ENCODE results near the gene SLC25A23. TPM values are rescaled to one million over a fixed set of nuclear protein-coding genes. Genes with fewer than 3 reads are reported as not detected.

Gene SLC25A23
- total and polyA plus RNA-seq, 10 of the 15 experiments (the other 5 are each of a cell fraction or from before 2014, with no cell fraction given): 10.2 to 85.8 (median 50.0) TPM

DNA sequence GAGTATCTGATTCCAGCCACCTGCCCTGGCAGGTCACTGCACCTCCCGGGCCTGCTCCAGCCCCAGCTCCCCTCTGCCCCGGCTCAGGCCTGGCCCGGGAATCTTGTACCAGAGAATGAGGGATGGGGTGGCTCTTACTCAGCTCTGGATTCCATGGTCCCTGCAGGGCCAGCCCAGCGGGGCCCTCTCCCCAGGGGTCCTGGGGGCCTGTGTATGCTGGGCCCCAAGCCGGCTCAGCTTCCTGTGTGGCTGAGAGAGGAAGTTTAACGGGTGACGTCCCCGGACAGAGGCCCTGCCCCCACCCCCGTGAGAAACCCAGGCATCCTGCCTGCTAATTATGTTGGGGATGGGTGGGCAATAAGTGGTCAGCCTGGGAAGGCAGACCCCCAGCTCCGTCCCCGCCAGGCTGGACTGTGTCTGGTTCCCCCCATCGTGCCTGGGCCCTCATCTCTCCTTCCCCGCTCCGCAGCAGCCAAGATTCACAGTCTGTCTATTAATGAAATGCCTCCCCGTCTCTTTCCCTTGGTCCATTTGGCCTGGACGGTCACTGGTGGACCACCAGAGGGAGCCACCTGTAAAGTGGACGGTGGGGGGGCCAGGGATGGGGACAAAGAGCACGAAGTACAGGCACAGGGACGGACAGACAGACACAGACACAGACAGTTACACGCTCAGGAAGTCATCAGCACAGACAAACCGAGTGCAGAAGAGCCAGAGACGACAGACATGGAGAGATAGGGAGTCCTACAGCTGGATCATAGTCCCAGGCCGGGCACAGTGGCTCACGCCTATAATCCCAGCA is 22.1 kb upstream of the SLC25A23 start, which contains the start of gene DENND1C (continued):
- TF ChIP-seq CBX3 (IDR thresholded peaks at IDR 0.05; ENCODE audit: borderline replicate concordance, low read depth) (no peak), CREB1 (IDR thresholded peaks at IDR 0.05; ENCODE audit: low read depth) (peak; percentile 73), ZBTB11 (CRISPR knock-in tag; IDR thresholded peaks at IDR 0.05) (no peak), SIN3A (IDR thresholded peaks at IDR 0.05; ENCODE audit: low read depth, low read length) (no peak), PRDM15 (CRISPR knock-in tag; IDR thresholded peaks at IDR 0.05) (no peak), POLR2AphosphoS5 (IDR thresholded peaks at IDR 0.05; ENCODE audit: low read length) (peak; percentile 77), POU2F2 (IDR thresholded peaks at IDR 0.05; ENCODE audit: borderline replicate concordance, low read depth, low read length) (peak; percentile 29; the same call in 1 of the 3 replicates), CREM (IDR thresholded peaks at IDR 0.05; ENCODE audit: low read depth) (peak; percentile 66)
- TF ChIP-seq, protein P1, sequence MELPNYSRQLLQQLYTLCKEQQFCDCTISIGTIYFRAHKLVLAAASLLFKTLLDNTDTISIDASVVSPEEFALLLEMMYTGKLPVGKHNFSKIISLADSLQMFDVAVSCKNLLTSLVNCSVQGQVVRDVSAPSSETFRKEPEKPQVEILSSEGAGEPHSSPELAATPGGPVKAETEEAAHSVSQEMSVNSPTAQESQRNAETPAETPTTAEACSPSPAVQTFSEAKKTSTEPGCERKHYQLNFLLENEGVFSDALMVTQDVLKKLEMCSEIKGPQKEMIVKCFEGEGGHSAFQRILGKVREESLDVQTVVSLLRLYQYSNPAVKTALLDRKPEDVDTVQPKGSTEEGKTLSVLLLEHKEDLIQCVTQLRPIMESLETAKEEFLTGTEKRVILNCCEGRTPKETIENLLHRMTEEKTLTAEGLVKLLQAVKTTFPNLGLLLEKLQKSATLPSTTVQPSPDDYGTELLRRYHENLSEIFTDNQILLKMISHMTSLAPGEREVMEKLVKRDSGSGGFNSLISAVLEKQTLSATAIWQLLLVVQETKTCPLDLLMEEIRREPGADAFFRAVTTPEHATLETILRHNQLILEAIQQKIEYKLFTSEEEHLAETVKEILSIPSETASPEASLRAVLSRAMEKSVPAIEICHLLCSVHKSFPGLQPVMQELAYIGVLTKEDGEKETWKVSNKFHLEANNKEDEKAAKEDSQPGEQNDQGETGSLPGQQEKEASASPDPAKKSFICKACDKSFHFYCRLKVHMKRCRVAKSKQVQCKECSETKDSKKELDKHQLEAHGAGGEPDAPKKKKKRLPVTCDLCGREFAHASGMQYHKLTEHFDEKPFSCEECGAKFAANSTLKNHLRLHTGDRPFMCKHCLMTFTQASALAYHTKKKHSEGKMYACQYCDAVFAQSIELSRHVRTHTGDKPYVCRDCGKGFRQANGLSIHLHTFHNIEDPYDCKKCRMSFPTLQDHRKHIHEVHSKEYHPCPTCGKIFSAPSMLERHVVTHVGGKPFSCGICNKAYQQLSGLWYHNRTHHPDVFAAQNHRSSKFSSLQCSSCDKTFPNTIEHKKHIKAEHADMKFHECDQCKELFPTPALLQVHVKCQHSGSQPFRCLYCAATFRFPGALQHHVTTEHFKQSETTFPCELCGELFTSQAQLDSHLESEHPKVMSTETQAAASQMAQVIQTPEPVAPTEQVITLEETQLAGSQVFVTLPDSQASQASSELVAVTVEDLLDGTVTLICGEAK (IDR thresholded peaks at IDR 0.05; ENCODE audit: borderline replicate concordance): peak; percentile 17; the same call in 1 of the 2 replicates
- TF ChIP-seq, protein P2, sequence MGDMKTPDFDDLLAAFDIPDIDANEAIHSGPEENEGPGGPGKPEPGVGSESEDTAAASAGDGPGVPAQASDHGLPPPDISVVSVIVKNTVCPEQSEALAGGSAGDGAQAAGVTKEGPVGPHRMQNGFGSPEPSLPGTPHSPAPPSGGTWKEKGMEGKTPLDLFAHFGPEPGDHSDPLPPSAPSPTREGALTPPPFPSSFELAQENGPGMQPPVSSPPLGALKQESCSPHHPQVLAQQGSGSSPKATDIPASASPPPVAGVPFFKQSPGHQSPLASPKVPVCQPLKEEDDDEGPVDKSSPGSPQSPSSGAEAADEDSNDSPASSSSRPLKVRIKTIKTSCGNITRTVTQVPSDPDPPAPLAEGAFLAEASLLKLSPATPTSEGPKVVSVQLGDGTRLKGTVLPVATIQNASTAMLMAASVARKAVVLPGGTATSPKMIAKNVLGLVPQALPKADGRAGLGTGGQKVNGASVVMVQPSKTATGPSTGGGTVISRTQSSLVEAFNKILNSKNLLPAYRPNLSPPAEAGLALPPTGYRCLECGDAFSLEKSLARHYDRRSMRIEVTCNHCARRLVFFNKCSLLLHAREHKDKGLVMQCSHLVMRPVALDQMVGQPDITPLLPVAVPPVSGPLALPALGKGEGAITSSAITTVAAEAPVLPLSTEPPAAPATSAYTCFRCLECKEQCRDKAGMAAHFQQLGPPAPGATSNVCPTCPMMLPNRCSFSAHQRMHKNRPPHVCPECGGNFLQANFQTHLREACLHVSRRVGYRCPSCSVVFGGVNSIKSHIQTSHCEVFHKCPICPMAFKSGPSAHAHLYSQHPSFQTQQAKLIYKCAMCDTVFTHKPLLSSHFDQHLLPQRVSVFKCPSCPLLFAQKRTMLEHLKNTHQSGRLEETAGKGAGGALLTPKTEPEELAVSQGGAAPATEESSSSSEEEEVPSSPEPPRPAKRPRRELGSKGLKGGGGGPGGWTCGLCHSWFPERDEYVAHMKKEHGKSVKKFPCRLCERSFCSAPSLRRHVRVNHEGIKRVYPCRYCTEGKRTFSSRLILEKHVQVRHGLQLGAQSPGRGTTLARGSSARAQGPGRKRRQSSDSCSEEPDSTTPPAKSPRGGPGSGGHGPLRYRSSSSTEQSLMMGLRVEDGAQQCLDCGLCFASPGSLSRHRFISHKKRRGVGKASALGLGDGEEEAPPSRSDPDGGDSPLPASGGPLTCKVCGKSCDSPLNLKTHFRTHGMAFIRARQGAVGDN (IDR thresholded peaks at IDR 0.05): peak; percentile 66
- TF ChIP-seq, protein P3, sequence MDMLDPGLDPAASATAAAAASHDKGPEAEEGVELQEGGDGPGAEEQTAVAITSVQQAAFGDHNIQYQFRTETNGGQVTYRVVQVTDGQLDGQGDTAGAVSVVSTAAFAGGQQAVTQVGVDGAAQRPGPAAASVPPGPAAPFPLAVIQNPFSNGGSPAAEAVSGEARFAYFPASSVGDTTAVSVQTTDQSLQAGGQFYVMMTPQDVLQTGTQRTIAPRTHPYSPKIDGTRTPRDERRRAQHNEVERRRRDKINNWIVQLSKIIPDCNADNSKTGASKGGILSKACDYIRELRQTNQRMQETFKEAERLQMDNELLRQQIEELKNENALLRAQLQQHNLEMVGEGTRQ (IDR thresholded peaks at IDR 0.05; ENCODE audit: borderline replicate concordance, low read depth, low read length): no peak
